HUES48 (cell line): ENCODE data around the gene SLC35E4.
A peak's percentile ranks its signal among the peaks of the same experiment; 100 is the strongest.

Experiments used
- H3K27ac ChIP-seq: one replicate; pipeline ENCODE4 v1.7.0; 2013; ENCODE audit warnings: low read depth, low read length, inconsistent platforms
- H3K27me3 ChIP-seq: 2 replicates; pipeline ENCODE4 v1.6.1; 2013; ENCODE audit warnings: mild to moderate bottlenecking, low read length; ENCODE audit not compliant: control insufficient read depth, insufficient read depth
- H3K36me3 ChIP-seq: 2 replicates; pipeline ENCODE4 v1.6.1; 2013; ENCODE audit warnings: low read length; ENCODE audit not compliant: control insufficient read depth, insufficient read depth
- H3K4me1 ChIP-seq: 2 replicates; pipeline ENCODE4 v1.6.1; 2013; ENCODE audit warnings: mild to moderate bottlenecking, low read length; ENCODE audit not compliant: control insufficient read depth, insufficient read depth
- H3K4me3 ChIP-seq: 2 replicates; pipeline ENCODE4 v1.5.1; 2013; ENCODE audit warnings: mild to moderate bottlenecking, low read depth, low read length
- H3K9ac ChIP-seq: 2 replicates; pipeline ENCODE4 v1.6.1; 2013; ENCODE audit warnings: mild to moderate bottlenecking, low read depth, low read length, moderate library complexity
- H3K9me3 ChIP-seq: 2 replicates; pipeline ENCODE4 v1.6.1; 2013; ENCODE audit warnings: low read length; ENCODE audit not compliant: control insufficient read depth, insufficient read depth

The SLC35E4 gene

GRCh38 chr22:30636226-30637077 lies 871 bp downstream of the SLC35E4 start:
- Histone ChIP-seq H3K4me1 (peaks cover 15% of the 10 kb centered on the region; the same call in 1 of the 2 replicates), H3K9ac (no peak overlapping the region), H3K4me3 (peak overlapping the region; percentile 69), H3K27me3 (peaks cover 3% of the 10 kb centered on the region; the same call in 1 of the 2 replicates), H3K9me3 (no peaks in the 10 kb centered on the region), H3K27ac (no peak overlapping the region), H3K36me3 (no peaks in the 10 kb centered on the region)

- Histone ChIP-seq H3K27me3 (peaks cover 3% of the 10 kb centered on the region; the same call in 1 of the 2 replicates), H3K4me3 (no peak overlapping the region), H3K9ac (no peak overlapping the region), H3K9me3 (no peaks in the 10 kb centered on the region), H3K36me3 (no peaks in the 10 kb centered on the region), H3K4me1 (peaks cover 15% of the 10 kb centered on the region; the same call in 1 of the 2 replicates), H3K27ac (no peak overlapping the region)
Measured at GRCh38 chr22:30637701-30638114, 2.1 kb downstream of the SLC35E4 start.

GRCh38 chr22:30640361-30640760 lies 4.8 kb downstream of the SLC35E4 start:
- H3K27ac ChIP-seq = no peak overlapping the region
- H3K27me3 ChIP-seq = peaks cover 3% of the 10 kb centered on the region; the same call in 1 of the 2 replicates
- no peak overlapping the region for H3K4me3 ChIP-seq
- H3K9me3 ChIP-seq = no peaks in the 10 kb centered on the region
- peaks cover 11% of the 10 kb centered on the region; the same call in 1 of the 2 replicates for H3K4me1 ChIP-seq
- no peak overlapping the region for H3K9ac ChIP-seq
- no peaks in the 10 kb centered on the region for H3K36me3 ChIP-seq

GRCh38 chr22:30640839-30641430 lies 5.4 kb downstream of the SLC35E4 start:
- Histone ChIP-seq H3K9ac (no peak overlapping the region), H3K4me1 (peaks cover 10% of the 10 kb centered on the region; the same call in 1 of the 2 replicates), H3K4me3 (no peak overlapping the region), H3K9me3 (no peaks in the 10 kb centered on the region), H3K27me3 (peaks cover 3% of the 10 kb centered on the region; the same call in 1 of the 2 replicates), H3K27ac (no peak overlapping the region), H3K36me3 (no peaks in the 10 kb centered on the region)

GRCh38 chr22:30643055-30643875 lies 7.7 kb downstream of the SLC35E4 start:
- H3K9ac ChIP-seq = no peak overlapping the region
- no peaks in the 10 kb centered on the region for H3K4me1 ChIP-seq
- H3K27ac ChIP-seq = no peak overlapping the region
- H3K4me3 ChIP-seq = no peak overlapping the region
- H3K9me3 ChIP-seq = no peaks in the 10 kb centered on the region
- H3K36me3 ChIP-seq = no peaks in the 10 kb centered on the region
- no peaks in the 10 kb centered on the region for H3K27me3 ChIP-seq

- Histone ChIP-seq H3K36me3 (no peaks in the 10 kb centered on the region), H3K4me1 (no peaks in the 10 kb centered on the region; the same call in 1 of the 2 replicates), H3K9me3 (no peaks in the 10 kb centered on the region), H3K4me3 (no peak overlapping the region), H3K9ac (no peak overlapping the region), H3K27me3 (no peaks in the 10 kb centered on the region), H3K27ac (no peak overlapping the region)
Measured at GRCh38 chr22:30646518-30647160, 11.1 kb downstream of the SLC35E4 start.

DNA sequence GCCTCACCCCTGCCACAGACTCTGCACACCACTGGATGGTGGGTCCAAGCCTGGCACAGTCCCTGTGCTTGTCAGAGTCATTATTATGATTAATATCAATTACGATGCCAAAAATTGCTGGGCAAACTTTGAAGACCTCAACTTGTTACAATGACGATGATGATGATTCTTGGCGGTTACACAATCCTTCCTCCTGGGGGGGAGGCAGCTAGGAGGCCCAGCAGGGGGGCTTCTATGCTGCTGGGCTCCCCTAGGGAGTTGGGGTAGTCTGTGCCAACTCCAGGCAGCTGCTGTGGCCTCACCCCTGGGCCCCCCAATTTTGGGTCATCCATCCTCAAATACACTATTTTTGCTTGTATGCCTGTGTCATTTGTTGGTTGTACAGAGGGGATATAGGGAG lies 12.0 kb downstream of the SLC35E4 start:
- no peak overlapping the region for H3K9ac ChIP-seq
- H3K27ac ChIP-seq = no peak overlapping the region
- H3K27me3 ChIP-seq = no peaks in the 10 kb centered on the region
- no peaks in the 10 kb centered on the region for H3K9me3 ChIP-seq
- H3K4me3 ChIP-seq = no peak overlapping the region
- H3K4me1 ChIP-seq = no peaks in the 10 kb centered on the region; the same call in 1 of the 2 replicates
- no peaks in the 10 kb centered on the region for H3K36me3 ChIP-seq

- Histone ChIP-seq H3K9me3 (no peaks in the 10 kb centered on the region), H3K27me3 (no peaks in the 10 kb centered on the region), H3K4me1 (no peaks in the 10 kb centered on the region; the same call in 1 of the 2 replicates), H3K36me3 (no peaks in the 10 kb centered on the region), H3K9ac (no peak overlapping the region), H3K27ac (no peak overlapping the region), H3K4me3 (no peak overlapping the region)
Measured at GRCh38 chr22:30648825-30649224, 13.2 kb downstream of the SLC35E4 start.

DNA sequence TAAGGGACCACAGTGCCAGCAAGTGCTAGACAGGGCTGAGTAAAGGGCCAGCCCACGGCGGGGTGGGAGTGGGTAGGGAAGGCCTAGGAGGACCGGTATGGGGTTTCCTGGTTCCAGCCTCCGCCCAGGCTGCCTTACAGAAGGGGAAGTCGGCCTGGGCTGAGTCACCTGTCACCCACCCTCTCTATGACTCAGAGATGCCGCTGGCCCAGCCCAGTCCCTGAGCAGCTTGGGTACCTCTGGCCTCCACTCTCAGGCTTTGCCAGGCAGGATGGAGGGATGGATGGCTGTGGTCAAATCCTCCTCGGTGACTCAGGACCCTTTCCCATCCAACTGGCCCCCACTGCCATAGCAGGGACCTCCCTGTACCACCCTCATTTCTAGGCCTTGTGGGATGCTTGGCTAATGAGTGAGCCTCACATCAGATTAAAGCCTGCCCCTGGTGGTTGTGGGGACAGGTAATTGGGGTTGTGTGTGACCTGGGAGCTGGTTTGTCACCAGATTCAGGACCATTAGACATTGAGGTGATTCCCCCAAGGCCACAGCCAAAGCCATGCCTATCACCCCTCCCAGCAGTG lies 13.9 kb downstream of the SLC35E4 start:
- Histone ChIP-seq H3K4me1 (no peaks in the 10 kb centered on the region; the same call in 1 of the 2 replicates), H3K27me3 (no peaks in the 10 kb centered on the region), H3K4me3 (no peak overlapping the region), H3K36me3 (no peaks in the 10 kb centered on the region), H3K9ac (no peak overlapping the region), H3K27ac (no peak overlapping the region), H3K9me3 (no peaks in the 10 kb centered on the region)

- no peak overlapping the region for H3K9ac ChIP-seq
- H3K4me1 ChIP-seq = no peaks in the 10 kb centered on the region; the same call in 1 of the 2 replicates
- no peaks in the 10 kb centered on the region for H3K36me3 ChIP-seq
- H3K27ac ChIP-seq = no peak overlapping the region
- H3K27me3 ChIP-seq = no peaks in the 10 kb centered on the region
- H3K4me3 ChIP-seq = no peak overlapping the region
- H3K9me3 ChIP-seq = no peaks in the 10 kb centered on the region
Measured at GRCh38 chr22:30650508-30651116, 15.0 kb downstream of the SLC35E4 start.
